IPS-NIHi11 (cell line): ENCODE measurements around the gene TRIM71.

Experiments
- DNase-seq: peaks from one replicate; pipeline ENCODE4 v3.0.0; 2012; ENCODE audit warnings: mixed read lengths, low spot score

The TRIM71 gene

DNA sequence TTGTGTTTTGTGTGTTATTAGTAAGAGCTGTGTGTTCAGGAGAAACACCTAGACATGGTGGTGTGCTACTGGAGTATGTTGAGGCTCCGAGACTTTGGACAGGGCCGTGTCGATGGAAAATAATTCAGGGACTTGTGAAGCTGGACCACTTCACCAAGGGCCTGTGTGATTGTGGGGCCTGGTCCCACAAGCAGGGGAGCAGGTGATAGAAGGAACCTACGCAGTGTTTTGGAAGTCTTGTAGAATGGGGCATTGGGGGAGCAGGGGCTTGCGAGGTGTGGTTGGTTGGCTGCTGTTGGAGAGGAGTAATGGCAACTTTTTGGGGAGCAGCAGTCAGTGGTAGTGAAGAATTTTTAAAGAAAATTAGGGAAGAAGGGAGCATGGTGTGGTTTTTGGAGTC, 48.7 kb downstream of the TRIM71 start:
- no peak for DNase-seq

DNA sequence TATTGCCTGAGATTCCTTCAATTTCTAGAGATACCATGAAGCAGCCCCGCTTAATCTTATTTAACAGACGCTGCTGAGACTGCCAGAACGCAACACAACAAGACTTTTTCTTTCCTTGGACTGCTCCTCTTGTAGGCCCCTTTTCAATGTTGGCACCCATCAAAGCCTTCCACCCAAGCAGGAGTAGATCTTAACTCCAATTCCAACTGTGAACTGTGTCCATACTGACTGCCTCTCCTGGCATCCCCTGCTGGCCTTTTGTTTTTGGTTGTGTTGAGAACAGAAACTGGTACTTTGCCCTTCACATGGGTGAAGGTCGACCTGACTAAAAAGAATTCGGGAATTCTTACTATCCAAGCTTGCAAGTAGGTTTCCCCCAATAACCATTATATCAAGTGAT, 50.2 kb downstream of the TRIM71 start:
- no peak for DNase-seq

DNA sequence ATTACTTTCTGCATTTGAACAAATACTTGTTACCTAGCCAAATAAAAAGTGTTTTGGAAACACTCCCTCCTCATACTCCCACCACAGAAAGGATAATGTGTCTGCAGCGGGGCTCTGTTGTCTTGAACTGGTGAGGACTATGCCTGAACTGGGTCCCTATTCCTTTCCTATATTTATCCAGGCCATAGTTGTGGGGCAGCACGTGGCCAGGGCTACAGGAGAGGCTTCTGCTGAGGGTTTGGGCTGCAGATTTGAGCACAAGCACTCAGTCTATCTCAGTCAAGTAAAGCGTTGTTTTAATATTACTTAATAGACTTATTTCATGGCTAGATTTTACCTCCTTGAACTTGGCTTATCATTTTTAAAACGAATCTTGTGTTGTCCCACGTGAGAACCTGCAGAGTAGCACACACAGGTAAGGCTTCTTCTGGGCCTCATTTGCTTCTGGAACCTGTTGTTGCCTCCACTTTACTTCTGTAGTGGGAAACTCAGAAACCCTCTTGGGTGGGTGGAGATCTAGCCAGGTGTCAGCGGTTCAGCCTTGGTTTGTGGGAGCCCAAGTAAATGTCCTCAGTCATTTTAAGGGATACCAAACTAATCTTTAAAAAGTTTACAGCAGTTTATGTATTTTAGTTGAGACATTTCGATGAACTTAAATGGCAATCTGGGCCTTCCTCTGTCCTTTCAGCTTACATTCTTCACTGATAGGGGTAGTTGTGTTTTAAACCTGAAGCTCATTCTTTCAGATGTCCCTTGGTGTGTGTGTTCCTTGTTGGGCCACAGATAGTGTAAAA, 51.1 kb downstream of the TRIM71 start:
- DNase-seq, result no peak

DNA sequence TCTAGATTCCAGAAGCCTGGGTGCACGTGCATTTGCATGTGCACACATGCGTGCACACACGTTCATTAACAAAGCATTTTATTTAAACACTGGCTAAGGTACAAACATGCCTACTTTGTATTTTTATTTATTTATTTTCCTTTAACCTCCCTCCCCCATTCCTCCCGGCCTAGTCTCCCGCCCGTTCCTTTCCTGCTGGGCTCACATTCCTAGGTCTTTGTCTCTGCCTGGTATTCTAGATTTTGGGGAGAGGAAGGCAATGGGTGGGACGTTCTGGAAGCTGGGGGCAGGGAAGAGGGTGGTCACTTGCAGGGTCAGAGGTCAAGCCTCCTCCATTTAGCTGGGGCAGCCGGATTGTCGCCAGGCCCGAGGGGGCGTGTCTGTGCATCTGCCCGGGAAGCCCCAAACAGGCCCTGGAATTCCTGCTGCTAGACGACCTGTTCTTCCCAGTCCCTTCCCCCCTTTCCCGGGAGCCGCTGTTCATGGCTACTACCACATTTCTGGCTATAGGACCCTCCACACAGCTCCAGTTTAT, 51.8 kb downstream of the TRIM71 start:
- peak; percentile 88 for DNase-seq

DNA sequence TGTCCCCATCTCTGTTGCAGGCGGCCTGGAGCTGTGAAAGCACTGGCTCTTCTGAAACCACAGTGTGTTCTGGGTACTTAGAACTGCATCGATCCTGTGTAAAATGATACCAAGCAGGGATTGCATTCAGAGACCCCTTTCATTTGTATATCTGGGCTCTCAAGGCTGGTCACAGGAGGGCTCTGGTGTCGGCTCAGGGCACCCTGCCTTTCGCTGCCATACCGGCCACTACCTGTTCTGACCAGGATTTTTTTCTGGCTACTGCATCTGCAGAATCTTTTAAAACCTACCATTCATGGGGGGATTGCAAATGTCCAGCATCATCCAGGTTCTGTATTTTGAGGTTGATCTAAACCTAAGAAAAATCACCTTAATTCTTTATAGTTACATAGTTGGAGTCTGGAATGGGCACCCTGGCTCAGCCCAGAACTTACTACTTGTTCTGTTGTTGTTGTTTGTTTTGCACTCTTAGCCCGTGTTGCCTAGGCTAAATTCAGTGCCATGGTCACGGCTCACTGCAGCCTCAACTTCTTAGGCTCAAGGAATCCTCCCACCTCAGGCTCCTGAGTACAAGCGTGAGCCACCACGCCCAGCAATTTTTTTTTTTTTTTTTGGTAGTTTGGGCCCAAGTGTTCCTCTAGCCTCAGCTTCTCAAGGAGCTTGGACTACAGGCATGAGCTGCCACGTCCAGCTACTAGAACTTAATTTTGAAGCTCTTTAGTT, 52.7 kb downstream of the TRIM71 start:
- DNase-seq, result no peak

DNA sequence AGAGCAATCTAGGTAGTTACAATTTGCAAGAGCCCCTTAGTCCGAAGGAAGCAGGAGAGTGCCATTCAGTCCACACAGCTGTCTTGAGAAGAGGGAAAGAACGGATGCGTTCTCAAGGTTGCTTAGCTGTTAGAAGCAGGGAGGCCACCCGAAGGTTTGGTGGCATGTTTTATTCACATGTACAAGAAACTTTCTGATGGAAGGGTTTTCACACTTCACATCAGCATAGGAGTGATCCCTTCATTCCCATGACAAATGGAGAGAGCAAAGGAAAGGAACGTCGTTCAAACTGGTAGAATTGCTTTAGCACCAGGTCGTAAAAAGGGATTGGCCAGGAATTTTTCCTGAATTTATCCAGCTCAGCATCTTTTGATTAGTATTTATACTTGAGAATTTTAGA, 53.5 kb downstream of the TRIM71 start:
- DNase-seq, result no peak

DNA sequence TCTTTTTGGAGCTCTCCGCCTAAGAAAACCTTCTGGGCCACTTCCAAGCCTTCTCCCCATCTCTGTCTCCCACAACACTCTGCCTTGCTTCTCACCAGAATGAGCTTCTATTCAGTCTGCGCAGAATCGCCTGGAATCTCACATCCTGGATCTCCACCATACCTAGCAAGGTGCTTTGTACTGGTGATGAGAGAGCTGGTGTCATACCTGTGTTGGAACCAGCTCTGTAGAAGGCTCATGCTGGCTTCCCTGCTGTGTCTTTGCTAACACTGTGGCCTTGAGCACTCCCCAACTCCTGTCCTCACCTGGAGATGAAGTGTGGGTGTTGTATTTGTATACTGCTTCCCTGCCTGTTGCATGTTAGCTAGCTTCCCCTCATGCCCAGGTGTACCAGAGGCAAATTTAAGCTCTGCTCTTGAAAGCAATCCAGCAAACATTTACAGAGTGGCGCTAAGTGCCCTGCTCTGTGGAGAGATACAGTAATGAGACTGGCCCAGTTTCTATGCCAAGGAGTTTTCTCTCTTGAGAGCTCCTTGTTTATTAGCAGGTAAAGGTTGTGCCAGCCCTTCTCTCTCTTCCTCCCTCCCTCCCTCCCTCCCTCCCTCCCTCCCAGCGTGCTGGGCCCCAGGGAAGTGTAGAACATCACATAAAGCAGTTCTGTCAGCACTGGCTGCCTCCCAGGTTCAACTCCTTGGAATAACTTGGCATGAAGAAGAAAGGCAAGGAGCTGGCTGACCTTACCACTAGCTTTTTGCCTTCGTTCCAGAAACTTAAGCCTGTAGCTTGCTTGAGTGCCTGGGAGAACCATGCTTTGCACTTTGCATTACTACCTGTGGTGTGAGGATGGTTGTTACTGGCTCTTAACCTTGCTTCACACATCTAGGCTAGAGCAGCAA, 54.9 kb downstream of the TRIM71 start:
- no peak for DNase-seq

DNA sequence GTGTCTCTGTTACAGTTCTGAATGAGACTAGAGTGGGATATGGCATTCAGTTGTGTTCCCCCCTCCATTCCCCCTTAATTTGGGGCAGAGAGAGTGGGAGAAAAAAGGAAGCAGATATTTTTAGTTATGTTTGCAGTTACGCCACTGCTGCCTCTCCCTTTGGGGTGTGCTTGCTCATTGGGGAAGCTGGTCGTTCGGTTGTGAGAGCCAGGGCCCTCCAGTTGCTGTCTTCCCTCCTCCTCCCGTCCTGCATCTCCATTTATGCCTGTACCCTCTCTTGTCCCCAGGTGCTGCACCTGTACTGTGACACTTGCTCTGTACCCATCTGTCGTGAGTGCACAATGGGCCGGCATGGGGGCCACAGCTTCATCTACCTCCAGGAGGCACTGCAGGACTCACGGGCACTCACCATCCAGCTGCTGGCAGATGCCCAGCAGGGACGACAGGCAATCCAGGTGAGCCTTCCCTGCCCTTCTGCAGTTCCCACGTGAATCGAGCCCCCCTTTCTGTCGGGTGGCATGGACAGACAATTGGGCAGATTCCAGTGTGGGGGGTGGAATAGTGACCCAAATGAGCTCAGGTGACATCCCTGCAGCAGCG, 55.8 kb downstream of the TRIM71 start:
- no peak for DNase-seq

DNA sequence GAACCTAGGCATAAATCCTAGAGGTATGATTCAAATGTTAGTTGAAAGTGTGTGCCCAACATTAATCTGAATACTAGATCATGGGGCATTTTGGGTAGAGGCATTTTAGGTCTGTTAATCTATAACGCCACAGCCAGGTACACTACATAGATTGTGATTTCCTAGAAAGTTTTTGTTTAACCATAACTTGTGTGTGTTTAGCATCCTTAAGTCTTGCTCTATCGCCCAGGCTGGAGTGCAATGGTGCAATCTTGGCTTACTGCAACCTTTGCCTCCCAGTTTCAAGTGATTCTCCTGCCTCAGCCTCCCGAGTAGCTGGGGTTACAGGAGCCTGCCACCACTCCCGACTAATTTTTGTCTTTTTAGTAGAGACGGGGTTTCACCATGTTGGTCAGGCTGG, 59.1 kb downstream of the TRIM71 start:
- no peak for DNase-seq

DNA sequence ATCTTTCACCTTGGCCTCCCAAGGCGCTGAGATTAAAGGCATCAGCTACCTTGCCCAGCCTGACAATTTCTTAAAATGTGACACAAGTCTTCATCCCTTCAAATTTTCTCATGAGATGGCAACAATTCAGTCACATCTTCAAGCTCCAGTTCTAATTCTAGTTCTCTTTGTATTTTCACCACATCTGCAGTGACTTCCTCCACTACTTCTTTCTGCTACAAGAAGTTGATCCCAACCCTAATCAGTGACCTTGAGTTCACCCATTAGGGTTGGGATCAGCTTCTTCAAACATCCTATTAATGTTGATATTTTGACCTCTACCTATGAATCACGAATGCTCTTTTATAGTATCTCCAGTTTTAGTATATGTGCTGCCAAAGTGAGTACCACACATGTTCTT, 59.8 kb downstream of the TRIM71 start:
- DNase-seq, result no peak

DNA sequence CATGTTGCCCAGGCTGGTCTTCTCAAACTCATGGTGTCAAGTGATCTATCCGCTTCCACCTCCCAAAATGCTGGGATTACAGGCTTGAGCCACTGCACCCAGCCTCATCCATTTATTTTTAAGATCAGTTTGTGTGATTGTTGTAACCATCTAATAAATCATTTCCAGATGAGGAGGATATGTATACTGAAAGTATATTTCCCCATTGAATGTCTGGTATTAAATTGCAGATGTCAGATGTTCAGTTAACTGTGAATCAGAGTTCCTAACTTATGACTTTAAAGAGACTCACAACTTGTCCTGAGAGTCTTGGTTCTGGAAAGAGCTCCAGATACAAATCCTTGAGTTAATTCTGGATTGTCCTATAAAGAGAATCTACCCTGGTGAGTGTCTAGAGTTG, 62.4 kb downstream of the TRIM71 start:
- DNase-seq, result no peak

DNA sequence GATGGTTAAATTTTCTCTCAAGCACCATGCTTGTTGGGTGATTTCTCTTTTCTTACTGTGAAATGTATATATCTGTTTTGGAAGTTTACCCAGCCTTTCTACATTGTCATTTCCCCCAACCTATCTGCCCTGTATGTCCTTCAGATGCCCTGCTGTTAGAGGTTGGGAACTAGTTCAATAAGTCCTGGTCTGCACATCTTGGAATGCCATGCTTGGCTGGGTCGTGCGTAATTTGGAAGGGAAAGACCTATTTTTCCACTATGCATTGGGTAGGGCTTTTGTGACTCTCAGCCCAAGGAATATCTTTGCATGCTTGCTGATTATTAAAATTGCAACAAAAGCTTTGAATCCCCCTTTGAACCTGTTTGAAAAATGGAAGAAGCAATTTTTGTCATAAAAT, 63.8 kb downstream of the TRIM71 start:
- DNase-seq, result no peak

DNA sequence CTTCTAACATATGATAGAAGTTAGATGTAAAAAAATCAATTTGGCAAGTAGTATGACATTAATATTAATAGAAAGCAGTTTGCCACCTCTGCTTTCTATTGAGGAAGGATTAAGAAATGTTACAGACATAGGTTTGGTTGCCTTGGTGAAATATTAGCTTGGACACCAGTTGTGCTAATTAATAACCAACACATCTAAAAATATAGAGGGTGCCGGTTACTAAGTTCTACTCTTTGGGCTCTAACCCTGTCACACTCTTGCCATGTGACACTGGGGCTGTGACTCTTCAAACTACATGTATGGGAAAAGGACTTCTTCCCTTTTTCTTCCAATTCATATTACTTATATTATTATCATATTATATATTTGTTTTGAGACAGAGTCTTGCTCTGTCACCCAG, 64.4 kb downstream of the TRIM71 start:
- no peak for DNase-seq

DNA sequence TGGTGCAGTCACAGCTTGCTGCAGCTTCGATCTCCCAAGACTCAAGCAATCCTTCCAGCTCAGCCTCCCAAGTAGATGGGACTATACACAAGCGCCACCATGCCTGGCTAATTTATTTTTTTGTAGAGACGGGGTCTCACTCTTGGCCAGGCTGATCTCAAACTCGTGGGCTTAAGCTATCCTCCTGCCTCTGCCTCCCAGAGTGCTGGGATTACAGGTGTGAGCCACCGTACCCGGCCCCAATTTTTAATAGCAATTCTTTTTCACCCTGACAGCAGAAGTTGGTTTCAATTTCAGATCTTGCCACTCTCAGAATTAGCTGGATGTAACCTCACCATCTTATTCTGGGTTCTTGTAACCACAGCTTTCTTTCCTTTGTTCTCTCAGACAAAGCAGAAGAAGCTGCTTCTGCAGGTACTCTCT, 64.8 kb downstream of the TRIM71 start:
- DNase-seq, result no peak

DNA sequence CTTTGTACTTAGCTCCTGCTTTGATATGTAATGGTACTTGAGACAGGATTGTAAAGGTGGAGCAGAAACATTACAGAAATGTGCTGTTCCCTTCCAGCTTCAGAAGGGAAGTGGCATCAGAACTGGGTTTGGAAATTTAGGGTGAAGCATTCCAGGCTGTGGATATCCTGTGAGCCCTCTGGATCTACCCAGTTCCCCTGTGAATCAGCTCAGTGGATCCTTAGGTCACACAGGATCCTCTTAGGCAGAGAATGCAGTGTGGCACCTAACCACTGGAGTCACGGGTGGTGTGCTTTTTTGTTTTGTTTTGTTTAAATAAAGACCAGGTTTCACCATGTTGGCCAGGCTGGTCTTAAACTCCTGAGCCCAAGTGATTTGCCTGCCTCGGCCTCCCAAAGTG, 66.0 kb downstream of the TRIM71 start:
- no peak for DNase-seq

DNA sequence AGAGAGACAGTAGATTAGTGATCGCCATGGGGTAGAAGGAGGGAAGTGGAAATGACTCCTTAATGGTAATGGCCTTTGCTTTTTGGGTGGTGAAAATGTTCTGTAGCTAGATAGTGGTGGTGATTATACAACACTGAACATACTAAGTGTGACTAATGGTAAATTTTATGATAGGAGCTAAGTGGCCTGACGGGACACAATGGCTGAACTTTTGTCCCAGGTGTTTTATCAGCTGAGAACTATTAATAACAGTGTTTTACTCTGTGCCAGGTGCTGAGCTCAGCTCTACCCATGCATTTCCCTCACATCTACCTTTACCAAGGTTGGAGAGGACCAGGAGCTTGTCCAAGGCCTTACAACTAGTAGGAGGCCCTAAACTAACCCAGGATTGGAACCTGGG, 66.8 kb downstream of the TRIM71 start:
- no peak for DNase-seq

DNA sequence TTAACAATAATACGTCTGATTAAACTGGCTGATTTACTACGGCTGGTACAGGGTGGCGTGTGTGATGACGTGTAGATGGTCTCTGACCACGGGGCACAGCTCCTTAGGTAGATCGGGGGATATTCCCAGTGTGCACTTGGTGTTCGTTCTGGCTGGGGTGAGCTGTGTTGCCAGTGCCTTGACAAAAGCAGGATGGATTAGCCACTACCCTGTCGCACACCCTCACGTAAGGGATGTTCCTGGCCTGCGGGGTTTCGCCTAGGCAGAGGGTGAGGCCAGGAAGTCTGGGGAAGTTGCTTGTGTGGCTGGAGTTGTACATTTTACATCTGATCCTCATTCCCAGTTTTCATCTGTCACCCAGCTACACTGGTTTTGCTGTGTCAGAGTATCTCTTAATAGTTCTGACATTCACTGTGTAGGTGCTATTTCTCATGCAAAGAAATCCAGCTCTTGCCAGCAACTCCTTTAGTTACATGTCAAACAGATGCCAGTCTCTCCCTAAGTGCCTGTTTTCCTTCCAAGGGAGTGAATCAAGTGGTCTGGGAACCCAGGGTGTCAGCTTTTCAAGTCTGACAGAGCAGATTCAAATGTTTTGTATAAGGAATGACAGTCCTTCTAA, 67.6 kb downstream of the TRIM71 start:
- DNase-seq, result no peak

DNA sequence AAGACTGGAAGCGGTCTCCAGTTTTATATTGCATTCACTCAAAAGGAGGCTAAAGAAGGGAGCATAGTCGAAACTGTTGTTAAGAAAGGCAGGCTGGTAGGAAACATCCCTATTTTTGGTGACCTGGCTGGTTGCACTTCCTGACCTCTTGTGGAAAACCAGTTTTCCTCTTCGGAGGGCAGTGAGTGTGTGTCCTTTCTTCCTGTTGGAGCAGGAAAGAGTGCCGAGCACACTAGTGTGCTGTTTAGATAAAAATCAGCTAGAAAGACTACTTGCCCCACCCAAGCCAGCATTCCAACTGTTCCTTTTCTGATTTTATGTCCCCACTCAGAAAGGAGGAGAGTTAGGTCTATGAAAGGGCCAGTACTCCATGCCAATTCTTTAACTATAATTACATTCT, 68.5 kb downstream of the TRIM71 start:
- no peak for DNase-seq

DNA sequence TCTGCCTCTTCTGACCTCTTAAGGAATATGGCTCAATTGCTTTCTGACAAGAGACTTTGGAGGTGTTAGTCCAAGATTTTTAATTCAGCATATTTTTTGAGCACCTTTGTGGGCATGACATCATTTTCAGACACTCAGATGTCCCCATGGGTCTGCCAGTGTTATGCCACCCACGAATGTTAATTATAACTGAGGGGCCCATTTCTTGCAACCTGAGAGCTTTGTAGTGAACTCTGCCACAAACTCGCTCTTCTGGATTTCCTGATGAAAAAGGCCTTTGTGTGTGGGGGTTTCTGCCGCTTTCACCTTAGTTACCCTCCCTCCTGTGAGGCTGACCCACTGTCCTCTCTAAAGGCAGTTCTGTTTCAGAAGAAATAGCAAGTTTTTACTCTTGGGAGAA, 69.1 kb downstream of the TRIM71 start:
- DNase-seq, result no peak

DNA sequence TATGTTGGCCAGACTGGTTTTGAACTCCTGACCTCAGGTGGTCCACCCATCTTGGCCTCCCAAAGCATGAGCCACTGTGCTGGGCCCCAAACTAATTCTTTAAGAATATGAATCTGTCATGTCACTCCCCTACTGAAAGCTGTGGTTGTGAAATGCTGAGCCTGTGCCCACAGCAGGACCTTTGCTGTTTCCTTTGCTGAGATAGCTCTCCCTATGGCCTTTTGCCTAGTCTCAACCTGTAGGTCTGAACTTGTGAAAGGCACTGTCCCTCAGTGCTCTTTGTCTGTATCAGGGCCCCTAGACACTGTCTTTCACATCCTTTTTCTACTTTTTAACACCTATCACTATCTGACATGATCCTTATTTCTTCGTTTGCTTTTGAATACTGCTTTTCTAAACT, 70.9 kb downstream of the TRIM71 start:
- DNase-seq, result no peak

DNA sequence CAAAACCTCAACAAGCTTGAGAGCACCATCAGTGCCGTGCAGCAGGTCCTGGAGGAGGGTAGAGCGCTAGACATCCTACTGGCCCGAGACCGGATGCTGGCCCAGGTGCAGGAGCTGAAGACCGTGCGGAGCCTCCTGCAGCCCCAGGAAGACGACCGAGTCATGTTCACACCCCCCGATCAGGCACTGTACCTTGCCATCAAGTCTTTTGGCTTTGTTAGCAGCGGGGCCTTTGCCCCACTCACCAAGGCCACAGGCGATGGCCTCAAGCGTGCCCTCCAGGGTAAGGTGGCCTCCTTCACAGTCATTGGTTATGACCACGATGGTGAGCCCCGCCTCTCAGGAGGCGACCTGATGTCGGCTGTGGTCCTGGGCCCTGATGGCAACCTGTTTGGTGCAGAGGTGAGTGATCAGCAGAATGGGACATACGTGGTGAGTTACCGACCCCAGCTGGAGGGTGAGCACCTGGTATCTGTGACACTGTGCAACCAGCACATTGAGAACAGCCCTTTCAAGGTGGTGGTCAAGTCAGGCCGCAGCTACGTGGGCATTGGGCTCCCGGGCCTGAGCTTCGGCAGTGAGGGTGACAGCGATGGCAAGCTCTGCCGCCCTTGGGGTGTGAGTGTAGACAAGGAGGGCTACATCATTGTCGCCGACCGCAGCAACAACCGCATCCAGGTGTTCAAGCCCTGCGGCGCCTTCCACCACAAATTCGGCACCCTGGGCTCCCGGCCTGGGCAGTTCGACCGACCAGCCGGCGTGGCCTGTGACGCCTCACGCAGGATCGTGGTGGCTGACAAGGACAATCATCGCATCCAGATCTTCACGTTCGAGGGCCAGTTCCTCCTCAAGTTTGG, 72.9 kb downstream of the TRIM71 start:
- no peak for DNase-seq
